HG02970 (cell line): ENCODE data around the gene ZCCHC12.

Source experiments
- ATAC-seq: cut with Tn5 transposase; IDR thresholded peaks from one replicate; pipeline ENCODE4 v1.9.1; 2021; ENCODE audit warnings: mild to moderate bottlenecking, moderate library complexity, moderate number of reproducible peaks; ENCODE audit not compliant: unreplicated experiment, low FRiP score

The ZCCHC12 gene

GRCh38 chrX:118865231-118865630 lies 41.6 kb downstream of the ZCCHC12 start:
- ATAC-seq: no peak

GRCh38 chrX:118867251-118867650 lies 43.6 kb downstream of the ZCCHC12 start:
- ATAC-seq: no peak

GRCh38 chrX:118872102-118872566 lies 48.5 kb downstream of the ZCCHC12 start:
- ATAC-seq: no peak
